ENCODE results near the gene IL22.

The IL22 gene

DNA sequence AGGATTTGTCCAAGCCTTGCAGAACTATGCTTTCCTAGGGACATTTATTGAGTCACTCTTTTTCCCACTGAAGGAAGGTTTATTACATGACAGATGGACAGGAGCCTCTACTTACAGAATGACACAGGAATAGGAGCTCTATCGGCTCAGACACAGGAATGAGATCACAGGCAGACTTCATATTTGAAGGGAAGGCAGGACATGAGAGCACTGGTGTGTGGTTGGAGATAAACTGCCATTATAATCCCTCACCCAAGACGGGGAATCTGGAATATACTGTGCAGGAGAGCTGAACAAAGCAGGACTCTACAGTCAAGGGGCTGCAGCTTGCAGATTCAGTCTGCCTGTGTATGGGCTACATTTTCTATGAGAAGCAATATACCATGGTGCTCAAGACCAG, 26.8 kb upstream of the IL22 start:
- no peaks in the 10 kb centered on the region for H3K27me3 ChIP-seq (ENCODE audit: control insufficient read depth, insufficient read depth, low read length)
- H3K4me3 ChIP-seq (ENCODE audit: low read depth, low read length) = no peak overlapping the region
- H3K9ac ChIP-seq (ENCODE audit: low read length) = no peak overlapping the region
- peaks cover 6% of the 10 kb centered on the region; the same call in 1 of the 2 replicates for H3K4me1 ChIP-seq (ENCODE audit: control insufficient read depth, insufficient read depth, low read length)
- no peaks in the 10 kb centered on the region for H3K9me3 ChIP-seq (ENCODE audit: control insufficient read depth, insufficient read depth, low read depth, low read length)
- H3K36me3 ChIP-seq (ENCODE audit: control insufficient read depth, insufficient read depth, low read length) = no peaks in the 10 kb centered on the region
- H3K27ac ChIP-seq (ENCODE audit: low read depth, low read length) = no peak overlapping the region

- H3K27ac ChIP-seq (ENCODE audit: low read depth, low read length) = no peak overlapping the region
- H3K4me3 ChIP-seq (ENCODE audit: low read depth, low read length) = no peak overlapping the region
- H3K9ac ChIP-seq (ENCODE audit: low read length) = no peak overlapping the region
- H3K27me3 ChIP-seq (ENCODE audit: control insufficient read depth, insufficient read depth, low read length) = no peaks in the 10 kb centered on the region
- H3K36me3 ChIP-seq (ENCODE audit: control insufficient read depth, insufficient read depth, low read length) = no peaks in the 10 kb centered on the region
- H3K4me1 ChIP-seq (ENCODE audit: control insufficient read depth, insufficient read depth, low read length) = peaks cover 6% of the 10 kb centered on the region; the same call in 1 of the 2 replicates
- no peaks in the 10 kb centered on the region for H3K9me3 ChIP-seq (ENCODE audit: control insufficient read depth, insufficient read depth, low read depth, low read length)
Observed at GRCh38 chr12:68279227-68280054, 26.0 kb upstream of the IL22 start.

GRCh38 chr12:68276402-68276930, 23.1 kb upstream of the IL22 start:
- H3K9ac ChIP-seq (ENCODE audit: low read length) = no peak overlapping the region
- H3K9me3 ChIP-seq (ENCODE audit: control insufficient read depth, insufficient read depth, low read depth, low read length) = no peaks in the 10 kb centered on the region
- no peaks in the 10 kb centered on the region for H3K27me3 ChIP-seq (ENCODE audit: control insufficient read depth, insufficient read depth, low read length)
- H3K4me1 ChIP-seq (ENCODE audit: control insufficient read depth, insufficient read depth, low read length) = peaks cover 6% of the 10 kb centered on the region; the same call in 1 of the 2 replicates
- H3K4me3 ChIP-seq (ENCODE audit: low read depth, low read length) = no peak overlapping the region
- no peaks in the 10 kb centered on the region for H3K36me3 ChIP-seq (ENCODE audit: control insufficient read depth, insufficient read depth, low read length)
- no peak overlapping the region for H3K27ac ChIP-seq (ENCODE audit: low read depth, low read length)

DNA sequence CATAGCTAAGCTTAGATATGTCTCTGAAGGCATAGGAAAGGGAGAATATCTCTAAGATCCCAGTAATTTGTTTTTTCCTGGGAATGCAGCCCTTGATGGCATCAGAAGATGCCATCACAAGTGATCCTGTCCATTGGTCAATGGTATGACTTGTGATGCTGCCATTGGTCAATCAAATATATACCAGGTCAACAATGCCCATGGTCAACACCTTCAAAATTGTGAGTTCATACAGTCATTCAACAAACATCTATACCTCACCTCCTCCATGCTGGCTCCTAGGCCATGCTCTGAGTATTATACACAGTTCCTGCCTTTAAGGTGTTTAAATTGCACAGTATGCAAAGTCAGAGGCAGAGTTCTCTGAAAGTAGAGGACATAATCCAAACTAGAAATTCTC, 19.3 kb upstream of the IL22 start:
- Histone ChIP-seq H3K27ac (ENCODE audit: low read depth, low read length) (no peak overlapping the region), H3K27me3 (ENCODE audit: control insufficient read depth, insufficient read depth, low read length) (no peaks in the 10 kb centered on the region), H3K9me3 (ENCODE audit: control insufficient read depth, insufficient read depth, low read depth, low read length) (no peaks in the 10 kb centered on the region), H3K9ac (ENCODE audit: low read length) (no peak overlapping the region), H3K36me3 (ENCODE audit: control insufficient read depth, insufficient read depth, low read length) (no peaks in the 10 kb centered on the region), H3K4me3 (ENCODE audit: low read depth, low read length) (no peak overlapping the region), H3K4me1 (ENCODE audit: control insufficient read depth, insufficient read depth, low read length) (peaks cover 3% of the 10 kb centered on the region; the same call in 1 of the 2 replicates)

- H3K9ac ChIP-seq (ENCODE audit: low read length) = no peak overlapping the region
- no peaks in the 10 kb centered on the region for H3K4me1 ChIP-seq (ENCODE audit: control insufficient read depth, insufficient read depth, low read length)
- H3K27ac ChIP-seq (ENCODE audit: low read depth, low read length) = no peak overlapping the region
- no peaks in the 10 kb centered on the region for H3K9me3 ChIP-seq (ENCODE audit: control insufficient read depth, insufficient read depth, low read depth, low read length)
- H3K27me3 ChIP-seq (ENCODE audit: control insufficient read depth, insufficient read depth, low read length) = no peaks in the 10 kb centered on the region
- no peak overlapping the region for H3K4me3 ChIP-seq (ENCODE audit: low read depth, low read length)
- no peaks in the 10 kb centered on the region for H3K36me3 ChIP-seq (ENCODE audit: control insufficient read depth, insufficient read depth, low read length)
Observed at GRCh38 chr12:68271346-68271745, 17.9 kb upstream of the IL22 start.

GRCh38 chr12:68270358-68270757, 17.0 kb upstream of the IL22 start:
- H3K27me3 ChIP-seq (ENCODE audit: control insufficient read depth, insufficient read depth, low read length) = no peaks in the 10 kb centered on the region
- H3K27ac ChIP-seq (ENCODE audit: low read depth, low read length) = no peak overlapping the region
- H3K9ac ChIP-seq (ENCODE audit: low read length) = no peak overlapping the region
- no peaks in the 10 kb centered on the region for H3K9me3 ChIP-seq (ENCODE audit: control insufficient read depth, insufficient read depth, low read depth, low read length)
- H3K36me3 ChIP-seq (ENCODE audit: control insufficient read depth, insufficient read depth, low read length) = no peaks in the 10 kb centered on the region
- no peaks in the 10 kb centered on the region for H3K4me1 ChIP-seq (ENCODE audit: control insufficient read depth, insufficient read depth, low read length)
- no peak overlapping the region for H3K4me3 ChIP-seq (ENCODE audit: low read depth, low read length)

GRCh38 chr12:68269779-68270178, 16.4 kb upstream of the IL22 start:
- Histone ChIP-seq H3K4me3 (ENCODE audit: low read depth, low read length) (no peak overlapping the region), H3K36me3 (ENCODE audit: control insufficient read depth, insufficient read depth, low read length) (no peaks in the 10 kb centered on the region), H3K27me3 (ENCODE audit: control insufficient read depth, insufficient read depth, low read length) (no peaks in the 10 kb centered on the region), H3K9ac (ENCODE audit: low read length) (no peak overlapping the region), H3K4me1 (ENCODE audit: control insufficient read depth, insufficient read depth, low read length) (no peaks in the 10 kb centered on the region), H3K9me3 (ENCODE audit: control insufficient read depth, insufficient read depth, low read depth, low read length) (no peaks in the 10 kb centered on the region), H3K27ac (ENCODE audit: low read depth, low read length) (no peak overlapping the region)

DNA sequence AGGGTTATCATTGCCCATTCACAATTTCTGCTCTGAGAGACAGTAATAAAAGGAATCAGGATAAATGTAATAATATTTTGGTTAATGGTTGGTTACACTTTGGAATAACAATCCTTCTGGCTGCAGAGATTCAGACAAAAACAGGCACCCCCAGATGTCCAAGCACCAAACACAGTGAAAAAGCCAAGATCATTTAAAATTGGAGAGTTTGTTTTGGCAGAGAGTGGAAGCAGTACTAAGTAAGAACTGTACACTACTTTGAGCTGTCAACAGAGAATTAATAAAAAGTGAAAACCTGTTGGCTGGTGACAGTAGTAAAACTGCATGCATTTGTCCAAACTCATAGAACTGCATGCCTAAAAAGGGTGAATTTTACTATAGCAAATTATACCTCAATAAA, 15.6 kb upstream of the IL22 start:
- no peak overlapping the region for H3K27ac ChIP-seq (ENCODE audit: low read depth, low read length)
- H3K4me1 ChIP-seq (ENCODE audit: control insufficient read depth, insufficient read depth, low read length) = no peaks in the 10 kb centered on the region
- no peak overlapping the region for H3K4me3 ChIP-seq (ENCODE audit: low read depth, low read length)
- H3K9ac ChIP-seq (ENCODE audit: low read length) = no peak overlapping the region
- H3K27me3 ChIP-seq (ENCODE audit: control insufficient read depth, insufficient read depth, low read length) = no peaks in the 10 kb centered on the region
- H3K36me3 ChIP-seq (ENCODE audit: control insufficient read depth, insufficient read depth, low read length) = no peaks in the 10 kb centered on the region
- H3K9me3 ChIP-seq (ENCODE audit: control insufficient read depth, insufficient read depth, low read depth, low read length) = no peaks in the 10 kb centered on the region

GRCh38 chr12:68267892-68268396, 14.5 kb upstream of the IL22 start:
- Histone ChIP-seq H3K4me1 (ENCODE audit: control insufficient read depth, insufficient read depth, low read length) (no peaks in the 10 kb centered on the region), H3K27me3 (ENCODE audit: control insufficient read depth, insufficient read depth, low read length) (no peaks in the 10 kb centered on the region), H3K9me3 (ENCODE audit: control insufficient read depth, insufficient read depth, low read depth, low read length) (no peaks in the 10 kb centered on the region), H3K27ac (ENCODE audit: low read depth, low read length) (no peak overlapping the region), H3K4me3 (ENCODE audit: low read depth, low read length) (no peak overlapping the region), H3K36me3 (ENCODE audit: control insufficient read depth, insufficient read depth, low read length) (no peaks in the 10 kb centered on the region), H3K9ac (ENCODE audit: low read length) (no peak overlapping the region)

- H3K4me3 ChIP-seq (ENCODE audit: low read depth, low read length) = no peak overlapping the region
- H3K4me1 ChIP-seq (ENCODE audit: control insufficient read depth, insufficient read depth, low read length) = peaks cover 3% of the 10 kb centered on the region; the same call in 1 of the 2 replicates
- H3K27ac ChIP-seq (ENCODE audit: low read depth, low read length) = no peak overlapping the region
- no peaks in the 10 kb centered on the region for H3K36me3 ChIP-seq (ENCODE audit: control insufficient read depth, insufficient read depth, low read length)
- H3K9me3 ChIP-seq (ENCODE audit: control insufficient read depth, insufficient read depth, low read depth, low read length) = no peaks in the 10 kb centered on the region
- H3K9ac ChIP-seq (ENCODE audit: low read length) = no peak overlapping the region
- H3K27me3 ChIP-seq (ENCODE audit: control insufficient read depth, insufficient read depth, low read length) = no peaks in the 10 kb centered on the region
Observed at GRCh38 chr12:68264857-68265256, 11.5 kb upstream of the IL22 start.

DNA sequence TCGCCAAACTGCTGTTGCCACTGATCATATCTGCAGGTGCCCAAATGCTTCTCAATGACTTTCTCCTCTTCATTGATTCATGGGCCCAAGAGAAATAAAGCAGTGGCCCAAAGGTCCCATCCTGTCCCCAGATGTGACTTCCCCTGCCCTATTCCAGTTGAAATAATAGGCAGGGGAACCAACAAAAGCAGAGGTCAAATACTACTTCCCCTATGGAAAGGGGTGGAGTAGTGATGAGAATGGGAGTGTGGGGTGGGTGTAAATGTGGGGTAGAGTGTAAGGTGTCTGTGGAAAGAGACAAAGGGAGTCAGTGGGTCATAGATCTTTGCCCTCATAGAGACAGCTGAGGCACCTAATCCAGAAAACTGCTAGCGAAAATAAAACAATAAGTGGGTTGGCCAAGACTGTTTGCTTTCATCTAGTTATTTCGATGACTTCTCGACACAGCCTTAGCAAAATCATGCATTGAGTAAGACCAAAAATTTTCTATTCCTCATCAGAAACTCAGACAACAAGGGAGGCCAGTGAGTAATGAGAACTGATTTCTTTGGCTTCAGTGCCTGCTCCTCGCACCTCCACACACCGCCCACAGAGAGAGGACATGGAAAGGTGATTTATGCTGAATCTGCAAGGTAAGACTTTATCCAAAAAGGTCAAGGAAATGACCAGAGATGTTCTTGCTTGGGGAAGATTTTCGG, 10.9 kb upstream of the IL22 start:
- Histone ChIP-seq H3K27me3 (ENCODE audit: control insufficient read depth, insufficient read depth, low read length) (no peaks in the 10 kb centered on the region), H3K4me3 (ENCODE audit: low read depth, low read length) (no peak overlapping the region), H3K27ac (ENCODE audit: low read depth, low read length) (no peak overlapping the region), H3K36me3 (ENCODE audit: control insufficient read depth, insufficient read depth, low read length) (no peaks in the 10 kb centered on the region), H3K9me3 (ENCODE audit: control insufficient read depth, insufficient read depth, low read depth, low read length) (no peaks in the 10 kb centered on the region), H3K4me1 (ENCODE audit: control insufficient read depth, insufficient read depth, low read length) (peaks cover 3% of the 10 kb centered on the region; the same call in 1 of the 2 replicates), H3K9ac (ENCODE audit: low read length) (no peak overlapping the region)

Measured in HUES6 (cell line).